H1 (cell line): ENCODE results near the gene CCR8. TPM values are rescaled to one million over a fixed set of nuclear protein-coding genes. Genes with fewer than 3 reads are reported as not detected.

Source experiments
- ASH2L ChIP-seq: fragments of 200-600, 300-600 bp; sonication (generic); IDR thresholded peaks from one replicate; pipeline ENCODE4 v1.7.1; 2017; ENCODE audit warnings: low read length
- ATF3 ChIP-seq: IDR thresholded peaks from 2 replicates; pipeline ENCODE4 v1.6.1; 2011; ENCODE audit warnings: low read depth, mild to moderate bottlenecking, low read length; ENCODE audit not compliant: insufficient read depth
- CEBPB ChIP-seq: IDR thresholded peaks from 2 replicates; pipeline ENCODE4 v1.6.1; 2012; ENCODE audit warnings: low read depth, low read length
- CHD7 ChIP-seq: fragments of 300-600 bp; sonication (generic); IDR thresholded peaks from 2 replicates; pipeline ENCODE4 v1.7.1; 2012; ENCODE audit warnings: low read length, moderate library complexity, mild to moderate bottlenecking, inconsistent platforms; ENCODE audit not compliant: insufficient replicate concordance
- HDAC6 ChIP-seq: IDR thresholded peaks from one replicate; pipeline ENCODE4 v1.7.1; 2012; ENCODE audit warnings: low read depth, mild to moderate bottlenecking, inconsistent platforms, low read length, moderate library complexity
- MAFK ChIP-seq: IDR thresholded peaks from 2 replicates; pipeline ENCODE4 v1.6.1; 2012; ENCODE audit warnings: low read depth, mild to moderate bottlenecking, improper control_type of control experiment, low read length
- RXRA ChIP-seq: IDR thresholded peaks from 2 replicates; pipeline ENCODE4 v1.6.1; 2011; ENCODE audit warnings: low read depth, mild to moderate bottlenecking, low read length, moderate library complexity; ENCODE audit not compliant: insufficient read depth
- SAP30 ChIP-seq: fragments of 300-600 bp; sonication (generic); IDR thresholded peaks from 2 replicates; pipeline ENCODE4 v1.7.1; 2012; ENCODE audit warnings: low read length, moderate library complexity, mild to moderate bottlenecking, inconsistent platforms; ENCODE audit not compliant: insufficient read depth, insufficient replicate concordance
- TEAD4 ChIP-seq: IDR thresholded peaks from 2 replicates; pipeline ENCODE4 v1.6.1; 2012; ENCODE audit warnings: low read depth, low read length, inconsistent platforms, mixed read lengths
- polyA plus RNA-seq, 7 experiments: library from polyadenylated mRNA; depleted of rRNA in 3 of 7; stranded (reverse) in 5 of 7; unstranded in 2 of 7; fragments of >200 nt in 5 of 7; fragments of 200-250 nt in 2 of 7; gene quantifications; 1 replicate in 5 of 7; 2 replicates in 1 of 7; 4 replicates in 1 of 7; pipeline versions ENCODE4 v1.2.1 to v1.2.3, GENCODE V29; 2011 to 2013; ENCODE audit warnings: missing spikeins in 2 of 7, mixed read lengths in 2 of 7
- total RNA-seq: library from RNA; stranded (reverse); fragmentation: NEBNext Ultra II Directional; extraction: Animal tissue kit (Norgen Biotek cat#: 25700); gene quantifications from 2 replicates; pipeline ENCODE4 v1.2.1, GENCODE V29; 2021

Gene CCR8
- total and polyA plus RNA-seq, 2 of the 8 experiments (the other 6 are each of a cell fraction or from before 2014, with no cell fraction given) = 0.35 TPM; not detected in 1

DNA sequence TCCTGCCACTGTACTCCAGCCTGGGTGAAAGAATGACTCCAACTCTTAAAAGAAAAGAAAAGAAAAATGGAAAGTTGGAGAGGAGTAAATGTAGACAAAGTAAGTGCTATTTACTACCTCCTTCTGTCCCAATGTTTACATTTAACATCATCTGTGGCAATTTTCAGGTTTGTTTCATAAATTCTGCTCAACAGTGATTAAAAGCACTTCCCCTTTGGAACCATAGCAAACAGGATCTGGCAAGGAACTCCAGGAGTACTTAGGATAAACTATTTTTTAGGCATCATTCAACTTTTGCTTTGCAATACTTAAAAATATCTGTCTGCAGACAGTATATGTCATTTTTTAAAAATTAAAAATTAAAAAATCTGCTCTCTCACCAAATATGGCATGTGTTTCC lies 44.2 kb upstream of the CCR8 start (continued):
- TF ChIP-seq CHD7 = no peak
- no peak for TF ChIP-seq SAP30
- TF ChIP-seq MAFK = no peak
- TF ChIP-seq CEBPB = no peak
- TF ChIP-seq TEAD4 = no peak
- no peak for TF ChIP-seq RXRA
- no peak for TF ChIP-seq HDAC6
- TF ChIP-seq ASH2L = no peak
- no peak for TF ChIP-seq ATF3
